ENCODE measurements around the gene OOSP2. TPM values are rescaled to one million over a fixed set of nuclear protein-coding genes. Genes with fewer than 3 reads are reported as not detected.

OOSP2 gene
- total RNA-seq, 1 donor from 2014 or later: not detected

DNA sequence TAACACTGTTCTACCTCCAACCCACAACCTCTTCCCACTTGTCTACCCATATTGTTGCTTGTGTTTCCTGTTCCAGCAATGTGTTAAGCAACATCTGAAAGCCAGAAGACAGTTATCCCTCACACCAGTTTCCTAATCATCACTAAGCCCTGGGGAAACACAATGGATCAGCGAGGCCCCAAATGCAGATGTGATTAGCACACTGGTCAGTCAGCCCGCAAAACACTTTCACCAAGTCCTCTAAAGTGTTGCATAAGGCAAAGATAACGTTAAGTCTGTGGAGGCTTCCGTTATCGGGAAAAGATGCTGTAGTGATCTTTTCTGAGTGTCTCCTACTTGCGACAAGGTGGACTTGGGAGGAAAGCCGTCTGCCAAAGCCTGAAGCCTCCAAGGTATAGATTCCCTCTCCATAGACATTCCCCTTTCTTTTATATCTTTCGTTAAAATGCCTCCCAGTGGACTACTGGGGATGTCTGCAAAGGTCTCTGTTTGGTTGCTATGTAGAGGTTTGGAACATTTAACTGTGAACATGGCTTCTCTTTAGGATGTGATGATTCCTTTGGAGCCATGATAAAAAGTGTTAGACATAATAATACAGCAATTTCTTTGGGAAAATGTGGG lies 16.2 kb downstream of the OOSP2 start, which contains the start of gene MS4A3:
MS4A3 (plus strand) TSS at position 317 of the 621 bp plus-strand sequence. CDS start 4,496 bp downstream, outside the sequence.
- TF ChIP-seq, protein P1, sequence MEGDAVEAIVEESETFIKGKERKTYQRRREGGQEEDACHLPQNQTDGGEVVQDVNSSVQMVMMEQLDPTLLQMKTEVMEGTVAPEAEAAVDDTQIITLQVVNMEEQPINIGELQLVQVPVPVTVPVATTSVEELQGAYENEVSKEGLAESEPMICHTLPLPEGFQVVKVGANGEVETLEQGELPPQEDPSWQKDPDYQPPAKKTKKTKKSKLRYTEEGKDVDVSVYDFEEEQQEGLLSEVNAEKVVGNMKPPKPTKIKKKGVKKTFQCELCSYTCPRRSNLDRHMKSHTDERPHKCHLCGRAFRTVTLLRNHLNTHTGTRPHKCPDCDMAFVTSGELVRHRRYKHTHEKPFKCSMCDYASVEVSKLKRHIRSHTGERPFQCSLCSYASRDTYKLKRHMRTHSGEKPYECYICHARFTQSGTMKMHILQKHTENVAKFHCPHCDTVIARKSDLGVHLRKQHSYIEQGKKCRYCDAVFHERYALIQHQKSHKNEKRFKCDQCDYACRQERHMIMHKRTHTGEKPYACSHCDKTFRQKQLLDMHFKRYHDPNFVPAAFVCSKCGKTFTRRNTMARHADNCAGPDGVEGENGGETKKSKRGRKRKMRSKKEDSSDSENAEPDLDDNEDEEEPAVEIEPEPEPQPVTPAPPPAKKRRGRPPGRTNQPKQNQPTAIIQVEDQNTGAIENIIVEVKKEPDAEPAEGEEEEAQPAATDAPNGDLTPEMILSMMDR (IDR thresholded peaks at IDR 0.05): no peak
- no peak within 1 kb of the TSS for H3K4me3 ChIP-seq
- no peaks in the 10 kb centered on the region for H3K4me1 ChIP-seq
- H3K36me3 ChIP-seq: no peaks in the 10 kb centered on the region
- H3K27ac ChIP-seq: no peak within 1 kb of the TSS
- no peaks in the 10 kb centered on the region for H3K27me3 ChIP-seq
- intact Hi-C loops (cut with DNase I): no loop called here
- H3K9me3 ChIP-seq: no peaks in the 10 kb centered on the region
- no peak for DNase-seq (ENCODE audit: low spot score in 2 of 2)

DNA sequence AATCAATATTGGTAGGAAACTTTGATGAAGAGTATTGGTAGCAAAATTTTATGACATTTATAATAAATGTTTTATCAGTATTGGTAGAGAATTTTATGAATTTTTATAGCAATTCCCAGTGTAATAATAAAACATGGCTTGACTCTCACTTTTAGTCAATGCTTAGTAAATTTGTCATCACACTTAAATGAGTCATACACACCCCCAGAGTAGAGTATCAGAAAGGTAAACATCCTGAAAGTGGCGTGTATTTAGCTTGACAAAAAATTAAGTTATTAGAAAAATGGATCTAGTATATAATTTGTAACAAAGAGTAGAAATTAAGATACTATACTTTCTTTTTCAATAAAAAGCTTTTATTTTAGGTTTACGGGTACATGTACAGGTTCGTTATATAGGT lies 18.8 kb downstream of the OOSP2 start:
- Histone ChIP-seq H3K27me3 (no peaks in the 10 kb centered on the region), H3K4me1 (no peaks in the 10 kb centered on the region), H3K27ac (no peak overlapping the region), H3K9me3 (no peaks in the 10 kb centered on the region), H3K36me3 (no peaks in the 10 kb centered on the region), H3K4me3 (no peak overlapping the region)
- intact Hi-C loops (cut with DNase I): no loop called here
- TF ChIP-seq, protein P1 (IDR thresholded peaks at IDR 0.05): no peak
- no peak for DNase-seq (ENCODE audit: low spot score in 2 of 2)

DNA sequence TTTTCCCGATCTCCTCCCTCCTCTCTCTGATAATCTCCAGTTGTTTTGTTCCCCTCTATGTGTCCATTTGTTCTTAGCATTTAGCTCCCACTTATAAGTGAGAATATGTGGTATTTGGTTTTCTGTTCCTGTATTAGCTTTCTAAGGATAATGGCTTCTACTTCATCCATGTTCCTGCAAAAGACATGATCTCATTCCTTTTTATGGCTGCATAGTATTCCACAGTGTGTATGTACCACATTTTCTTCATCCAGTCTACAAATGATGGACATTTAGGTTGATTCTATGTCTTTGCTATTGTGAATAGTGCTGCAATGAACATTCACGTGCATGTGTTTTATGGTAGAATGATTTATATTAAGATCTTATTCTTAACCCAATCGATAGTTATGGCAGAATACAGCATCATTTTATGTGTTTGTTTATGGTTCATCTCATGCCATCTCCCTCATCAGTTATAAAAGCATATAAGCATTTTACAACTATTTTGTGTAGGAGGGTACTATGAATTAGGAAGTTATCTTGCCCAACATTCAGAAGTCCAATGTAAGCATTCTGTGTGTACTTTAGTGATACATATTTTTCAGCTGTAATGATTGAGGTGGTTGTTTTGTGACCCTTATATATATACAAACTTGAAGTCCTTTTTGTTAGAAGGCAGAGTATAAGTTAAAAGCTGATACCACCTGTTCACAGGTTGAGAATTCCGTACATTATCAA lies 19.5 kb downstream of the OOSP2 start:
- Histone ChIP-seq H3K36me3 (no peaks in the 10 kb centered on the region), H3K27ac (no peak overlapping the region), H3K9me3 (no peaks in the 10 kb centered on the region), H3K27me3 (no peaks in the 10 kb centered on the region), H3K4me3 (no peak overlapping the region), H3K4me1 (no peaks in the 10 kb centered on the region)
- TF ChIP-seq, protein P1 (IDR thresholded peaks at IDR 0.05): no peak
- DNase-seq (ENCODE audit: low spot score in 2 of 2): no peak
- intact Hi-C loops (cut with DNase I): no loop called here

DNA sequence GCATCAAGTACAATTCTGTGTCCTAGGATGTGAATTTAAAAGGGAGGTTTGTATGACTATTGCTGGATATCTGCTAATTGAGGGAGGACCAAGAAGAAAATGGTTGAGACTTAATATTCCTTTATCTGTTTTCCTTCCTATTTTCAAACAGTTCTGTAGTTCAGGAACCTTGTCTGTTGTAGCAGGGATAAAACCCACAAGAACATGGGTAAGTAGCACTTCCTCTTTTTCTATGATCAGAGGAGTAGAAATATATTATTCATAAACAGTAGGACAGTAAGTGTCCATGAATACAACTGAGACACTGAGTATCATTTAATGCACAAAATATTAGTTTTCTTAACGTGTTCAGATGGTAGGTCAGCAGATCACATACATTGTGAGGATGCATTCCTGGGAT lies 23.9 kb downstream of the OOSP2 start:
- H3K4me3 ChIP-seq: no peak overlapping the region
- H3K9me3 ChIP-seq: no peaks in the 10 kb centered on the region
- no peak for DNase-seq (ENCODE audit: low spot score in 2 of 2)
- H3K27ac ChIP-seq: no peak overlapping the region
- no peaks in the 10 kb centered on the region for H3K4me1 ChIP-seq
- TF ChIP-seq, protein P1 (IDR thresholded peaks at IDR 0.05): no peak
- no peaks in the 10 kb centered on the region for H3K27me3 ChIP-seq
- intact Hi-C loops (cut with DNase I): no loop called here
- H3K36me3 ChIP-seq: no peaks in the 10 kb centered on the region

DNA sequence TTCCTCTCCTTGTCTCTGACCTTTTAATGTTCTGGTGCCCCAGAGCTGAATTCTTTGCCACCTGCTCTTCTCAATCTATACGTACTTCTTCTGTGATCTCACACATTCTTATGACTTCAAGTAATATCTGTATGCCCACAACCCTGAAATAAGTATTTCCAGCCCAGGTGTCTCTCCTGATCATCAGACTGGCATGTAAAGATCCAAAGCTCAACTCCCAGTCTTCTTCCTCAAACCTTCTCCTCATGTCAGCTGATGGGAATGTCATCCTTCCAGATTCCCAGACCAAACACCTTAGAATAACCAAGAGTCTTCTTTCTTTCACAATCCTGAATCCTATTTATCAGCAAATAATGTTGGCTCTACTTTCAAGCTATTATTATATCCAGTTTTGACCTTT lies 25.6 kb downstream of the OOSP2 start:
- no peaks in the 10 kb centered on the region for H3K9me3 ChIP-seq
- H3K27ac ChIP-seq: no peak overlapping the region
- H3K4me1 ChIP-seq: no peaks in the 10 kb centered on the region
- no peaks in the 10 kb centered on the region for H3K36me3 ChIP-seq
- intact Hi-C loops (cut with DNase I): no loop called here
- DNase-seq (ENCODE audit: low spot score in 2 of 2): no peak
- TF ChIP-seq, protein P1 (IDR thresholded peaks at IDR 0.05): no peak
- H3K4me3 ChIP-seq: no peak overlapping the region
- H3K27me3 ChIP-seq: no peaks in the 10 kb centered on the region
